ENCODE measurements around the gene PCDHGC5.

PCDHGC5 gene

GRCh38 chr5:141507387-141508091 is 18.7 kb downstream of the PCDHGC5 start:
- peak overlapping the region; percentile 95 for H3K27ac ChIP-seq
- H3K4me3 ChIP-seq, result peak overlapping the region; percentile 74
- TF ChIP-seq FOXP2 (optimal IDR thresholded peaks at IDR 0.05; ENCODE audit: control extremely low read depth, extremely low read length, insufficient read depth), result no peak
- TF ChIP-seq EZH2 (IDR thresholded peaks at IDR 0.05), result no peak
- no peak for TF ChIP-seq POLR2AphosphoS5 (IDR thresholded peaks at IDR 0.05; ENCODE audit: borderline replicate concordance, low read depth, low read length)
- DNase-seq (ENCODE audit: low read depth, low spot score), result no peak
- peak overlapping the region; percentile 61 for H3K9ac ChIP-seq (ENCODE audit: insufficient read length)
- peaks cover 20% of the 10 kb centered on the region for H3K36me3 ChIP-seq (ENCODE audit: insufficient read depth, low read length)
- H3K9me3 ChIP-seq (ENCODE audit: low read depth, low read length), result no peaks in the 10 kb centered on the region

- no peak for DNase-seq (ENCODE audit: low read depth, low spot score)
These were observed 19.5 kb downstream of the PCDHGC5 start for GRCh38 chr5:141508440-141508797.

GRCh38 chr5:141508798-141509611 is 20.1 kb downstream of the PCDHGC5 start:
- no peak for TF ChIP-seq EZH2 (IDR thresholded peaks at IDR 0.05)
- TF ChIP-seq FOXP2 (optimal IDR thresholded peaks at IDR 0.05; ENCODE audit: control extremely low read depth, extremely low read length, insufficient read depth), result no peak
- TF ChIP-seq POLR2AphosphoS5 (IDR thresholded peaks at IDR 0.05; ENCODE audit: borderline replicate concordance, low read depth, low read length), result peak; percentile 36
- peaks cover 21% of the 10 kb centered on the region for H3K36me3 ChIP-seq (ENCODE audit: insufficient read depth, low read length)
- peak overlapping the region; percentile 74 for H3K4me3 ChIP-seq
- no peaks in the 10 kb centered on the region for H3K9me3 ChIP-seq (ENCODE audit: low read depth, low read length)
- no peak for DNase-seq (ENCODE audit: low read depth, low spot score)
- H3K27ac ChIP-seq, result peak overlapping the region; percentile 95
- peak overlapping the region; percentile 61 for H3K9ac ChIP-seq (ENCODE audit: insufficient read length)

More at GRCh38 chr5:141508440-141508797, 19.5 kb downstream of the PCDHGC5 start:
- H3K27ac ChIP-seq, result peak overlapping the region; percentile 95
- TF ChIP-seq POLR2AphosphoS5 (IDR thresholded peaks at IDR 0.05; ENCODE audit: borderline replicate concordance, low read depth, low read length) (no peak), FOXP2 (optimal IDR thresholded peaks at IDR 0.05; ENCODE audit: control extremely low read depth, extremely low read length, insufficient read depth) (no peak), EZH2 (IDR thresholded peaks at IDR 0.05) (no peak)
- H3K4me3 ChIP-seq, result peak overlapping the region; percentile 74
- H3K36me3 ChIP-seq (ENCODE audit: insufficient read depth, low read length), result peaks cover 21% of the 10 kb centered on the region
- no peaks in the 10 kb centered on the region for H3K9me3 ChIP-seq (ENCODE audit: low read depth, low read length)
- peak overlapping the region; percentile 61 for H3K9ac ChIP-seq (ENCODE audit: insufficient read length)

DNA sequence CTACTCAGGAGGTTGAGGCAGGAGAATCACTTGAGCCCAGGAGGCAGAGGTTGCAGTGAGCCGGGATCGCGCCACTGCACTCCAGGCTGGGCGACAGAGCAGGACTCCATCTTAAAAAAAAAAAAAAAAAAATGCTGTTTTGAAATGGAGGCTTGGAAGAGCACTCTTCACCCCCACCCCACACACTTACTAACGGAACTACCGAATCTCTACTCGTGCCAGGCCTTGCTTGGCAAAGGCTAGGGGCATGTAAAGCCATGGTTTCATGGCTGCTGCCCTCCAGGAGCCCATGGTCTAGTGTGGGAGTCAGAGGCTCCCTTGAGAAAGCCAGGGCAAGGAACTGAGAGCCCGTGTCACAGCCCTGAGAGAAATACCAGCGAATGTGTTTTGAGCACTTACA is 21.3 kb downstream of the PCDHGC5 start:
- H3K9me3 ChIP-seq (ENCODE audit: low read depth, low read length), result no peaks in the 10 kb centered on the region
- peaks cover 21% of the 10 kb centered on the region for H3K36me3 ChIP-seq (ENCODE audit: insufficient read depth, low read length)
- H3K4me3 ChIP-seq, result no peak overlapping the region
- peak overlapping the region; percentile 95 for H3K27ac ChIP-seq
- DNase-seq (ENCODE audit: low read depth, low spot score), result no peak
- no peak overlapping the region for H3K9ac ChIP-seq (ENCODE audit: insufficient read length)
- TF ChIP-seq EZH2 (IDR thresholded peaks at IDR 0.05) (no peak), FOXP2 (optimal IDR thresholded peaks at IDR 0.05; ENCODE audit: control extremely low read depth, extremely low read length, insufficient read depth) (no peak), POLR2AphosphoS5 (IDR thresholded peaks at IDR 0.05; ENCODE audit: borderline replicate concordance, low read depth, low read length) (no peak)

DNA sequence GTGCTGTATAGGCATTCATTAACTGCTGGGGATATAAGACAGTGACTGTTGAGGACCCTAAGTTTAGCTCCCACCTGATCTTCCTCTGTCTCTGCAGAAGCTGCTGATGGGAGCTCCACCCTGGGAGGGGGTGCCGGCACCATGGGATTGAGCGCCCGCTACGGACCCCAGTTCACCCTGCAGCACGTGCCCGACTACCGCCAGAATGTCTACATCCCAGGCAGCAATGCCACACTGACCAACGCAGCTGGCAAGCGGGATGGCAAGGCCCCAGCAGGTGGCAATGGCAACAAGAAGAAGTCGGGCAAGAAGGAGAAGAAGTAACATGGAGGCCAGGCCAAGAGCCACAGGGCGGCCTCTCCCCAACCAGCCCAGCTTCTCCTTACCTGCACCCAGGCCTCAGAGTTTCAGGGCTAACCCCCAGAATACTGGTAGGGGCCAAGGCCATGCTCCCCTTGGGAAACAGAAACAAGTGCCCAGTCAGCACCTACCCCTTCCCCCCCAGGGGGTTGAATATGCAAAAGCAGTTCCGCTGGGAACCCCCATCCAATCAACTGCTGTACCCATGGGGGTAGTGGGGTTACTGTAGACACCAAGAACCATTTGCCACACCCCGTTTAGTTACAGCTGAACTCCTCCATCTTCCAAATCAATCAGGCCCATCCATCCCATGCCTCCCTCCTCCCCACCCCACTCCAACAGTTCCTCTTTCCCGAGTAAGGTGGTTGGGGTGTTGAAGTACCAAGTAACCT is 22.1 kb downstream of the PCDHGC5 start:
- H3K36me3 ChIP-seq (ENCODE audit: insufficient read depth, low read length), result peaks cover 21% of the 10 kb centered on the region
- DNase-seq (ENCODE audit: low read depth, low spot score), result no peak
- H3K27ac ChIP-seq, result 0 out of 2 replicates have a peak overlapping the region, but pooled peaks have one; percentile 58
- TF ChIP-seq FOXP2 (optimal IDR thresholded peaks at IDR 0.05; ENCODE audit: control extremely low read depth, extremely low read length, insufficient read depth) (no peak), EZH2 (IDR thresholded peaks at IDR 0.05) (no peak), POLR2AphosphoS5 (IDR thresholded peaks at IDR 0.05; ENCODE audit: borderline replicate concordance, low read depth, low read length) (no peak)
- no peak overlapping the region for H3K9ac ChIP-seq (ENCODE audit: insufficient read length)
- H3K9me3 ChIP-seq (ENCODE audit: low read depth, low read length), result no peaks in the 10 kb centered on the region
- no peak overlapping the region for H3K4me3 ChIP-seq

DNA sequence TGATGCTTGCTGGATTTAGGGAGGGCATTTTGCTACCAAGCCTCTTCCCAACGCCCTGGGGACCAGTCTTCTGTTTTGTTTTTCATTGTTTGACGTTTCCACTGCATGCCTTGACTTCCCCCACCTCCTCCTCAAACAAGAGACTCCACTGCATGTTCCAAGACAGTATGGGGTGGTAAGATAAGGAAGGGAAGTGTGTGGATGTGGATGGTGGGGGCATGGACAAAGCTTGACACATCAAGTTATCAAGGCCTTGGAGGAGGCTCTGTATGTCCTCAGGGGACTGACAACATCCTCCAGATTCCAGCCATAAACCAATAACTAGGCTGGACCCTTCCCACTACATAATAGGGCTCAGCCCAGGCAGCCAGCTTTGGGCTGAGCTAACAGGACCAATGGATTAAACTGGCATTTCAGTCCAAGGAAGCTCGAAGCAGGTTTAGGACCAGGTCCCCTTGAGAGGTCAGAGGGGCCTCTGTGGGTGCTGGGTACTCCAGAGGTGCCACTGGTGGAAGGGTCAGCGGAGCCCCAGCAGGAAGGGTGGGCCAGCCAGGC is 23.0 kb downstream of the PCDHGC5 start:
- TF ChIP-seq EZH2 (IDR thresholded peaks at IDR 0.05) (no peak), FOXP2 (optimal IDR thresholded peaks at IDR 0.05; ENCODE audit: control extremely low read depth, extremely low read length, insufficient read depth) (no peak), POLR2AphosphoS5 (IDR thresholded peaks at IDR 0.05; ENCODE audit: borderline replicate concordance, low read depth, low read length) (no peak)
- H3K9ac ChIP-seq (ENCODE audit: insufficient read length), result no peak overlapping the region
- peaks cover 25% of the 10 kb centered on the region for H3K36me3 ChIP-seq (ENCODE audit: insufficient read depth, low read length)
- H3K27ac ChIP-seq, result peak overlapping the region; percentile 97; the same call in 1 of the 2 replicates
- no peaks in the 10 kb centered on the region for H3K9me3 ChIP-seq (ENCODE audit: low read depth, low read length)
- DNase-seq (ENCODE audit: low read depth, low spot score), result no peak
- no peak overlapping the region for H3K4me3 ChIP-seq

GRCh38 chr5:141512390-141512910 is 23.6 kb downstream of the PCDHGC5 start:
- no peak for DNase-seq (ENCODE audit: low read depth, low spot score)
- TF ChIP-seq FOXP2 (optimal IDR thresholded peaks at IDR 0.05; ENCODE audit: control extremely low read depth, extremely low read length, insufficient read depth) (no peak), EZH2 (IDR thresholded peaks at IDR 0.05) (no peak), POLR2AphosphoS5 (IDR thresholded peaks at IDR 0.05; ENCODE audit: borderline replicate concordance, low read depth, low read length) (no peak)
- no peaks in the 10 kb centered on the region for H3K9me3 ChIP-seq (ENCODE audit: low read depth, low read length)
- H3K9ac ChIP-seq (ENCODE audit: insufficient read length), result peak overlapping the region; percentile 20
- H3K27ac ChIP-seq, result peak overlapping the region; percentile 97
- H3K4me3 ChIP-seq, result peak overlapping the region; percentile 78
- peaks cover 29% of the 10 kb centered on the region for H3K36me3 ChIP-seq (ENCODE audit: insufficient read depth, low read length)
